GM12878 (cell line): ENCODE results near the gene SIK2. TPM values are rescaled to one million over a fixed set of nuclear protein-coding genes. Genes with fewer than 3 reads are reported as not detected.
A peak's percentile ranks its signal among the peaks of the same experiment; 100 is the strongest.

Experiments used
- ATAC-seq: fragments of 200-7000 bp; cut with Tn5 transposase; 3 replicates; pipeline ENCODE4 v1.9.1; 2020; ENCODE audit warnings: mild to moderate bottlenecking, moderate library complexity
- BruUV-seq: library from RNA; stranded (reverse); fragments of 400-500 nt; replicated peaks from 2 replicates; lab custom pipeline; 2021; lab: Mats Ljungman, UMichigan
- CTCF ChIA-PET: fragments of 300-600 bp; sonication (Branson Sonifier 250); formaldehyde crosslinking; extraction: SDS; loops from one replicate; lab custom pipeline; 2021; ENCODE audit warnings: inconsistent platforms; lab: Yijun Ruan, JAX
- POLR2A ChIA-PET: fragments of 350-600 bp; formaldehyde crosslinking; extraction: SDS; loops from one replicate; lab custom pipeline; 2021; ENCODE audit warnings: inconsistent platforms; lab: Charles Lee
- RAD21 ChIA-PET: fragments of 300-600 bp; sonication (Branson Sonifier 250); formaldehyde crosslinking; loops from one replicate; lab custom pipeline; 2023; ENCODE audit warnings: antibody characterized with exemption; ENCODE audit not compliant: unreplicated experiment; lab: Charles Lee
- SMC1A ChIA-PET: fragments of 300-600 bp; sonication (Branson Sonifier 250); formaldehyde crosslinking; loops from one replicate; lab custom pipeline; 2023; ENCODE audit not compliant: unreplicated experiment, uncharacterized antibody; lab: Charles Lee
- DNase-seq: peaks from one replicate; pipeline ENCODE4 v3.0.0-alpha.2; 2011; ENCODE audit warnings: low read depth, low spot score
- FAIRE-seq: peaks from 3 replicates; lab custom pipeline; 2011; peaks lifted over from hg19 to GRCh38; lab: Jason Lieb, UNC
- H2AFZ ChIP-seq: 2 replicates; pipeline ENCODE4 v1.6.0; 2011; ENCODE audit warnings: low read depth, low read length, control low read depth; ENCODE audit not compliant: control insufficient read depth
- H3K27ac ChIP-seq: 2 replicates; pipeline ENCODE4 v1.5.1; 2011; ENCODE audit warnings: control low read depth; ENCODE audit not compliant: control insufficient read depth, insufficient read depth
- H3K27me3 ChIP-seq, 2 experiments: replicated peaks in 1 of 2; 2 replicates each; pipeline versions ENCODE4 v1.6.0 to v1.6.1; 2011; ENCODE audit warnings: low read length in 1 of 2; ENCODE audit not compliant: control insufficient read depth in 2 of 2, insufficient read depth in 2 of 2
- H3K36me3 ChIP-seq, 2 experiments: 2 replicates each; pipeline ENCODE4 v1.5.1; 2011; ENCODE audit warnings: low read length in 1 of 2; ENCODE audit not compliant: control insufficient read depth in 2 of 2, insufficient read depth in 2 of 2
- H3K4me1 ChIP-seq: 2 replicates; pipeline ENCODE4 v1.6.1; 2011; ENCODE audit warnings: mild to moderate bottlenecking, low read length, moderate library complexity, mixed read lengths; ENCODE audit not compliant: control insufficient read depth, insufficient read depth
- H3K4me2 ChIP-seq: 2 replicates; pipeline ENCODE4 v1.6.0; 2011; ENCODE audit warnings: control low read depth; ENCODE audit not compliant: control insufficient read depth, insufficient read depth
- H3K4me3 ChIP-seq: fragments of 200-600 bp; sonication (generic); 2 replicates; pipeline ENCODE4 v1.5.1; 2016
- H3K79me2 ChIP-seq: 2 replicates; pipeline ENCODE4 v1.6.0; 2011; ENCODE audit warnings: low read length; ENCODE audit not compliant: control insufficient read depth, insufficient read depth
- H3K9ac ChIP-seq: 2 replicates; pipeline ENCODE4 v1.8.0; 2011; ENCODE audit warnings: low read length, control low read depth, mixed read lengths; ENCODE audit not compliant: control insufficient read depth, insufficient read depth
- H3K9me3 ChIP-seq: replicated peaks from 3 replicates; pipeline ENCODE4 v1.5.1; 2011; ENCODE audit warnings: mild to moderate bottlenecking, low read length; ENCODE audit not compliant: control insufficient read depth, insufficient read depth
- H4K20me1 ChIP-seq: 2 replicates; pipeline ENCODE4 v1.6.0; 2011; ENCODE audit not compliant: control insufficient read depth, insufficient read depth
- BHLHE40 ChIP-seq, 2 experiments: fragments of 450-650 bp in 1 of 2; IDR thresholded peaks; 2 replicates each; pipeline ENCODE4 v1.6.1; 2011 to 2017; ENCODE audit warnings: low read depth in 2 of 2, borderline replicate concordance in 1 of 2, improper control_type of control experiment in 1 of 2, low read length in 1 of 2, mild to moderate bottlenecking in 1 of 2
- BMI1 ChIP-seq: fragments of 450-650 bp; IDR thresholded peaks from 2 replicates; pipeline ENCODE4 v1.6.1; 2016; ENCODE audit warnings: mild to moderate bottlenecking, moderate library complexity, borderline replicate concordance
- BRCA1 ChIP-seq: IDR thresholded peaks from 2 replicates; pipeline ENCODE4 v1.6.1; 2011; ENCODE audit warnings: low read depth, low read length, improper control_type of control experiment
- CBX3 ChIP-seq: fragments of 200-600 bp; sonication (generic); IDR thresholded peaks from 2 replicates; pipeline ENCODE4 v1.6.1; 2016; ENCODE audit warnings: low read depth, borderline replicate concordance
- EZH2 ChIP-seq: IDR thresholded peaks from 2 replicates; pipeline ENCODE4 v1.6.1; 2012; ENCODE audit warnings: low read depth, mild to moderate bottlenecking, control low read depth, inconsistent platforms, low read length, borderline replicate concordance; ENCODE audit not compliant: control insufficient read depth
- IKZF1 ChIP-seq: fragments of 450-650 bp; conservative IDR thresholded peaks from 2 replicates; pipeline ENCODE4 v1.6.1; 2017; ENCODE audit warnings: antibody characterized with exemption, mild to moderate bottlenecking
- MYB ChIP-seq: fragments of 150-350 bp; IDR thresholded peaks from 2 replicates; pipeline ENCODE4 v1.6.1; 2014; ENCODE audit warnings: mild to moderate bottlenecking, low read depth, low read length, borderline replicate concordance
- NFYB ChIP-seq: IDR thresholded peaks from 2 replicates; pipeline ENCODE4 v1.6.1; 2011; ENCODE audit warnings: low read depth, mild to moderate bottlenecking, low read length, improper control_type of control experiment, moderate library complexity; ENCODE audit not compliant: insufficient read depth
- PKNOX1 ChIP-seq: fragments of 450-650 bp; IDR thresholded peaks from 2 replicates; pipeline ENCODE4 v1.6.1; 2016; ENCODE audit warnings: mild to moderate bottlenecking
- POLR2A ChIP-seq: IDR thresholded peaks from 2 replicates; pipeline ENCODE4 v1.6.1; 2011; ENCODE audit warnings: low read depth, mild to moderate bottlenecking, low read length
- RAD21 ChIP-seq: IDR thresholded peaks from 2 replicates; pipeline ENCODE4 v1.6.1; 2011; ENCODE audit warnings: mild to moderate bottlenecking, low read depth, low read length, moderate library complexity; ENCODE audit not compliant: insufficient read depth
- REST ChIP-seq: IDR thresholded peaks from 2 replicates; pipeline ENCODE4 v1.6.1; 2012; ENCODE audit warnings: mild to moderate bottlenecking, low read depth, low read length
- RUNX3 ChIP-seq: IDR thresholded peaks from 2 replicates; pipeline ENCODE4 v1.6.1; 2012; ENCODE audit warnings: low read length, inconsistent platforms
- SMC3 ChIP-seq: IDR thresholded peaks from 2 replicates; pipeline ENCODE4 v1.6.1; 2011; ENCODE audit warnings: low read length, improper control_type of control experiment, borderline replicate concordance
- TAF1 ChIP-seq: IDR thresholded peaks from 2 replicates; pipeline ENCODE4 v1.6.1; 2011; ENCODE audit warnings: mild to moderate bottlenecking, low read depth, low read length, borderline replicate concordance
- YY1 ChIP-seq: IDR thresholded peaks from 2 replicates; pipeline ENCODE4 v1.6.1; 2011; ENCODE audit warnings: low read depth, mild to moderate bottlenecking, low read length
- ZNF217 ChIP-seq: fragments of 450-650 bp; IDR thresholded peaks from 2 replicates; pipeline ENCODE4 v1.6.1; 2017; ENCODE audit warnings: antibody characterized with exemption, mild to moderate bottlenecking
- ZNF274 ChIP-seq: IDR thresholded peaks from one replicate; pipeline ENCODE4 v1.8.0; 2011; ENCODE audit not compliant: insufficient read length, insufficient read depth
- WGBS: methylation state at CpG from one replicate; pipeline ENCODE4 v1.1.6; 2016; ENCODE audit warnings: low lambda C conversion rate; ENCODE audit not compliant: insufficient replicate concordance, insufficient coverage; ENCODE audit errors: missing lambda C conversion rate; 5-methylcytosine and 5-hydroxymethylcytosine counted together
- in situ Hi-C: fragments of 300-500 bp; cut with MboI; formaldehyde crosslinking; loops from 9 replicates; pipeline ENCODE4 v1.14.3; 2018; ENCODE audit warnings: mixed read lengths
- intact Hi-C: fragments of 100-400 bp; cut with micrococcal nuclease; formaldehyde crosslinking; loops from one replicate; pipeline ENCODE4 v1.14.2; 2022; ENCODE audit not compliant: unreplicated experiment
- polyA plus RNA-seq, 11 experiments: library from polyadenylated mRNA; depleted of rRNA in 4 of 11; unstranded in 6 of 11; stranded (reverse) in 5 of 11; fragments of >200 nt; fragmentation: Nextera tagmentation in 4 of 11; fragmentation: Illumina TruSeq in 1 of 11; extraction: Ambion mirVana in 4 of 11; extraction: Trizol in 1 of 11; gene quantifications; 1 replicate in 1 of 11; 2 replicates in 10 of 11; pipeline versions ENCODE4 v1.2.1 to v1.2.3, GENCODE V29; 2011 to 2016; ENCODE audit warnings: inconsistent platforms in 2 of 11, missing spikeins in 2 of 11, low read depth in 1 of 11
- total RNA-seq, 4 experiments: library from RNA; depleted of rRNA in 3 of 4; stranded (reverse); fragments of >200 nt in 3 of 4; fragmentation: Illumina TruSeq in 1 of 4; extraction: Trizol in 1 of 4; gene quantifications; 2 replicates each; pipeline versions ENCODE4 v1.2.1 to v1.2.3, GENCODE V29; 2013 to 2021

Gene SIK2
- total and polyA plus RNA-seq, 10 of the 15 experiments (the other 5 are each of a cell fraction or from before 2014, with no cell fraction given), result 0.97 to 14.2 (median 4.5) TPM

- no peak for TF ChIP-seq ZNF217
- TF ChIP-seq YY1, result no peak
- TF ChIP-seq ZNF274, result no peak
- no peak for TF ChIP-seq MYB
- no peak for TF ChIP-seq BHLHE40 (IDR thresholded peaks at IDR 0.05; ENCODE audit: borderline replicate concordance in 1 of 2, low read depth in 2 of 2, low read length in 1 of 2)
Measured at GRCh38 chr11:111603611-111604130, 1.4 kb downstream of the SIK2 start (continued).

- in situ Hi-C loops, result loop anchor here (5.0 kb wide), 2 partner anchors 173 to 238 kb away; no protein-coding TSS in a partner anchor
- intact Hi-C loops, result loop anchor here (5.0 to 10.0 kb wide), 2 partner anchors 113 to 380 kb away; no protein-coding TSS in a partner anchor
- TF ChIP-seq IKZF1, result no peak
- TF ChIP-seq TAF1, result no peak
- TF ChIP-seq BMI1, result no peak
- TF ChIP-seq RUNX3, result peak; percentile 69
- TF ChIP-seq NFYB, result no peak
- TF ChIP-seq BHLHE40 (IDR thresholded peaks at IDR 0.05; ENCODE audit: borderline replicate concordance in 1 of 2, low read depth in 2 of 2, low read length in 1 of 2), result no peak
- no peak for TF ChIP-seq REST
- TF ChIP-seq POLR2A, result no peak
- peak; percentile 49; the same call in 1 of the 2 replicates for TF ChIP-seq SMC3
- peak; percentile 96 for TF ChIP-seq PKNOX1
- no peak for TF ChIP-seq CBX3
- peak; percentile 65 for TF ChIP-seq RAD21
- no peak for TF ChIP-seq EZH2
- no peak for TF ChIP-seq BRCA1
Measured at GRCh38 chr11:111604392-111605009, 2.3 kb downstream of the SIK2 start.

More at GRCh38 chr11:111604392-111605009, 2.3 kb downstream of the SIK2 start:
- Histone ChIP-seq H3K9me3 (no peaks in the 10 kb centered on the region; the same call in 2 of the 3 replicates), H3K9ac (no peak overlapping the region), H3K27me3 (no peaks in the 10 kb centered on the region), H3K27ac (no peak overlapping the region), H3K4me1 (peaks cover 13% of the 10 kb centered on the region), H3K4me3 (peak overlapping the region; percentile 93), H2AFZ (no peak overlapping the region; the same call in 1 of the 2 replicates), H4K20me1 (no peaks in the 10 kb centered on the region), H3K79me2 (peaks cover 37% of the 10 kb centered on the region), H3K36me3 (no peaks in the 10 kb centered on the region), H3K4me2 (peak overlapping the region; percentile 95)
- ChIA-PET POLR2A (interaction anchor here (1.0 to 2.8 kb wide), 6 partner anchors 90 to 238 kb away, joined by 3 to 36 read pairs (median 4); partner anchors contain the start of gene PPP2R1B), RAD21 (interaction anchor here (0.6 to 5.3 kb wide), 29 partner anchors 10 to 266 kb away, joined by 3 to 90 read pairs (median 5); partner anchors contain the start of gene PPP2R1B), CTCF (interaction anchor here (0.6 to 7.1 kb wide), 51 partner anchors 9 to 322 kb away, joined by 3 to 174 read pairs (median 4); partner anchors contain the start of genes ALG9 and PPP2R1B), SMC1A (interaction anchor here (0.7 to 3.0 kb wide), 40 partner anchors 10 to 251 kb away, joined by 3 to 74 read pairs (median 4); partner anchors contain the start of gene PPP2R1B)
- DNase-seq (peak; percentile 23), ATAC-seq (peak; percentile 19), FAIRE-seq (peak; percentile 73)
- 46% methylated on average over 9 of the region's 9 CpGs for WGBS
- no TSS peak for BruUV-seq
